ENCODE results near the gene DEPDC5.

DNA sequence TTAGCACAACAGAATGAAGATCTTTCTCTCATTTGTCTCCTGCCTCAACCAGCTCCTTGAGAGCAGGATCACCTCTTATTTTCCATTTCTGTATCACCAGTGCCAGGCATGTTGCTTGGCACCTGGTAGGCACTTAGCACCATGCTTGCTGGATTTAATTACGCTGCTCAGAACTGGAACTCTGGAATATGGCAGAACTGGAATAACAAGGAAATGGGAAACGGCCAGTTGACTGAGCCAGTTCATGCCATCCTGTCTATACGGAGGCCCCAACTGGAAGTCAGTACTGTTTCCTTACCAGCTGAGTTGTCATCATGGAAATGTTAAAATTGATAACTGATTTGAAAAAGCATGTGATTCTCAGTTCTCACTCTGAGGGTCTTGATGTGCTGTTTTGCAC lies 121.0 kb downstream of the DEPDC5 start:
- TF ChIP-seq PRDM15 (CRISPR knock-in tag; IDR thresholded peaks at IDR 0.05) (no peak), SIN3A (IDR thresholded peaks at IDR 0.05; ENCODE audit: low read depth, low read length) (no peak), MEF2A (IDR thresholded peaks at IDR 0.05; ENCODE audit: insufficient read depth, low read depth, low read length) (no peak), EP300 (IDR thresholded peaks at IDR 0.05; ENCODE audit: borderline replicate concordance in 1 of 2, control insufficient read depth in 1 of 2, low read depth in 2 of 2, low read length in 2 of 2) (no peak), RUNX3 (IDR thresholded peaks at IDR 0.05; ENCODE audit: low read length) (no peak), POLR2A (IDR thresholded peaks at IDR 0.05; ENCODE audit: low read depth, low read length) (no peak), BACH1 (IDR thresholded peaks at IDR 0.05; ENCODE audit: borderline replicate concordance) (no peak), CEBPB (IDR thresholded peaks at IDR 0.05; ENCODE audit: borderline replicate concordance in 1 of 2, low read depth in 2 of 2, low read length in 2 of 2) (no peak)
- TF ChIP-seq, protein P1, sequence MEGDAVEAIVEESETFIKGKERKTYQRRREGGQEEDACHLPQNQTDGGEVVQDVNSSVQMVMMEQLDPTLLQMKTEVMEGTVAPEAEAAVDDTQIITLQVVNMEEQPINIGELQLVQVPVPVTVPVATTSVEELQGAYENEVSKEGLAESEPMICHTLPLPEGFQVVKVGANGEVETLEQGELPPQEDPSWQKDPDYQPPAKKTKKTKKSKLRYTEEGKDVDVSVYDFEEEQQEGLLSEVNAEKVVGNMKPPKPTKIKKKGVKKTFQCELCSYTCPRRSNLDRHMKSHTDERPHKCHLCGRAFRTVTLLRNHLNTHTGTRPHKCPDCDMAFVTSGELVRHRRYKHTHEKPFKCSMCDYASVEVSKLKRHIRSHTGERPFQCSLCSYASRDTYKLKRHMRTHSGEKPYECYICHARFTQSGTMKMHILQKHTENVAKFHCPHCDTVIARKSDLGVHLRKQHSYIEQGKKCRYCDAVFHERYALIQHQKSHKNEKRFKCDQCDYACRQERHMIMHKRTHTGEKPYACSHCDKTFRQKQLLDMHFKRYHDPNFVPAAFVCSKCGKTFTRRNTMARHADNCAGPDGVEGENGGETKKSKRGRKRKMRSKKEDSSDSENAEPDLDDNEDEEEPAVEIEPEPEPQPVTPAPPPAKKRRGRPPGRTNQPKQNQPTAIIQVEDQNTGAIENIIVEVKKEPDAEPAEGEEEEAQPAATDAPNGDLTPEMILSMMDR (IDR thresholded peaks at IDR 0.05 in 2 of 3, conservative IDR thresholded peaks at IDR 0.05 in 1 of 3; ENCODE audit: control insufficient read depth in 2 of 3, extremely low read depth in 1 of 3, insufficient read depth in 1 of 3, low read depth in 3 of 3, low read length in 3 of 3) = no peak
